Cardiac septum (tissue), 1 donor: ENCODE data around the gene TFAP2A. TPM values are rescaled to one million over a fixed set of nuclear protein-coding genes. Genes with fewer than 3 reads are reported as not detected.

Experiments
- DNase-seq: peaks from one replicate; pipeline ENCODE4 v3.0.0-alpha.2; 2020; ENCODE audit warnings: low spot score
- intact Hi-C: fragments of 100-400 bp; cut with DNase I; formaldehyde crosslinking; loops from one replicate; pipeline ENCODE4 v1.14.0; 2022
- total RNA-seq: library from RNA; stranded (reverse); fragmentation: NEBNext Ultra II Directional; extraction: Animal tissue kit (Norgen Biotek cat#: 25700); gene quantifications from one replicate; pipeline ENCODE4 v1.2.1, GENCODE V29; 2021
- donor health status: DM: no; HTN: no; CAD: no.

Gene TFAP2A
- total RNA-seq, 1 donor from 2014 or later = 0.54 TPM

GRCh38 chr6:10386756-10387654, 27.9 kb downstream of the TFAP2A start:
- no peak for DNase-seq
- intact Hi-C loops = no loop called here

- no peak for DNase-seq
- intact Hi-C loops = no loop called here
Measured at GRCh38 chr6:10386220-10386619, 28.7 kb downstream of the TFAP2A start.

- intact Hi-C loops = no loop called here
- no peak for DNase-seq
Measured at GRCh38 chr6:10385524-10386132, 29.2 kb downstream of the TFAP2A start.

GRCh38 chr6:10384610-10385523, 30.0 kb downstream of the TFAP2A start:
- DNase-seq = no peak

GRCh38 chr6:10384091-10384609, 30.7 kb downstream of the TFAP2A start:
- DNase-seq = no peak
- intact Hi-C loops = no loop called here

More at GRCh38 chr6:10384610-10385523, 30.0 kb downstream of the TFAP2A start:
- intact Hi-C loops = no loop called here

- intact Hi-C loops = no loop called here
- no peak for DNase-seq
Measured at GRCh38 chr6:10383331-10384090, 31.4 kb downstream of the TFAP2A start.

GRCh38 chr6:10382728-10383330, 32.0 kb downstream of the TFAP2A start:
- DNase-seq = no peak
- intact Hi-C loops = no loop called here

GRCh38 chr6:10382322-10382721, 32.6 kb downstream of the TFAP2A start:
- intact Hi-C loops = no loop called here
- no peak for DNase-seq

GRCh38 chr6:10381830-10382208, 33.1 kb downstream of the TFAP2A start:
- DNase-seq = no peak
- intact Hi-C loops = no loop called here

GRCh38 chr6:10381133-10381829, 33.6 kb downstream of the TFAP2A start:
- no peak for DNase-seq
- intact Hi-C loops = no loop called here

- intact Hi-C loops = no loop called here
Measured at GRCh38 chr6:10375391-10375969, 39.4 kb downstream of the TFAP2A start.

GRCh38 chr6:10373642-10374359, 41.1 kb downstream of the TFAP2A start:
- DNase-seq = no peak
- intact Hi-C loops = no loop called here

More at GRCh38 chr6:10375391-10375969, 39.4 kb downstream of the TFAP2A start:
- DNase-seq = no peak

GRCh38 chr6:10369896-10370295, 45.0 kb downstream of the TFAP2A start:
- no peak for DNase-seq
- intact Hi-C loops = no loop called here

- intact Hi-C loops = no loop called here
- DNase-seq = no peak
Measured at GRCh38 chr6:10368861-10369260, 46.0 kb downstream of the TFAP2A start.

- DNase-seq = no peak
- intact Hi-C loops = no loop called here
Measured at GRCh38 chr6:10363911-10364310, 51.0 kb downstream of the TFAP2A start.

GRCh38 chr6:10362300-10362699, 52.6 kb downstream of the TFAP2A start:
- intact Hi-C loops = no loop called here
- no peak for DNase-seq

- no peak for DNase-seq
- intact Hi-C loops = no loop called here
Measured at GRCh38 chr6:10361428-10361827, 53.4 kb downstream of the TFAP2A start.
